Panc1 (cell line): ENCODE measurements around the gene FYN. TPM values are rescaled to one million over a fixed set of nuclear protein-coding genes. Genes with fewer than 3 reads are reported as not detected.

ENCODE experiments used
- ATAC-seq: fragments of 200-7000 bp; cut with Tn5 transposase; 2 replicates; pipeline ENCODE4 v1.9.1; 2020; ENCODE audit warnings: mild to moderate bottlenecking, moderate library complexity
- BruUV-seq: library from RNA; stranded (reverse); fragments of 400-500 nt; replicated peaks from 2 replicates; lab custom pipeline; 2021; lab: Mats Ljungman, UMichigan
- CTCF ChIA-PET: fragments of 300-600 bp; sonication (Branson Sonifier 250); formaldehyde crosslinking; loops from one replicate; lab custom pipeline; 2022; ENCODE audit warnings: antibody characterized with exemption; lab: Charles Lee
- POLR2A ChIA-PET: fragments of 300-600 bp; sonication (Branson Sonifier 250); formaldehyde crosslinking; loops from one replicate; lab custom pipeline; 2022; ENCODE audit warnings: antibody characterized with exemption; lab: Charles Lee
- DNase-seq: peaks from one replicate; pipeline ENCODE4 v3.0.0-alpha.2; 2010; ENCODE audit warnings: low read depth, low spot score
- H3K27ac ChIP-seq: 2 replicates; pipeline ENCODE4 v1.5.1; 2011; ENCODE audit warnings: mild to moderate bottlenecking, low read length, inconsistent platforms
- H3K27me3 ChIP-seq: fragments of 200-500 bp; sonication (Bioruptor generic); 2 replicates; pipeline ENCODE4 v1.6.0; 2014; ENCODE audit warnings: low read length, inconsistent platforms; ENCODE audit not compliant: control insufficient read depth, insufficient read depth
- H3K36me3 ChIP-seq: fragments of 200-500 bp; sonication (Bioruptor generic); 2 replicates; pipeline ENCODE4 v1.5.1; 2014; ENCODE audit warnings: inconsistent platforms, mild to moderate bottlenecking, low read length, moderate library complexity; ENCODE audit not compliant: control insufficient read depth, insufficient read depth
- H3K4me1 ChIP-seq: 2 replicates; pipeline ENCODE4 v1.5.1; 2011; ENCODE audit warnings: inconsistent platforms, mild to moderate bottlenecking, low read length, moderate library complexity; ENCODE audit not compliant: control insufficient read depth, insufficient read depth
- H3K4me3 ChIP-seq, 2 experiments: 2 replicates each; pipeline ENCODE4 v1.5.1; 2011 to 2012; ENCODE audit warnings: low read depth in 2 of 2, low read length in 2 of 2, mild to moderate bottlenecking in 2 of 2, inconsistent platforms in 1 of 2, moderate library complexity in 1 of 2
- H3K9me3 ChIP-seq: fragments of 200-500 bp; sonication (Bioruptor generic); 2 replicates; pipeline ENCODE4 v1.5.1; 2014; ENCODE audit warnings: low read depth, mild to moderate bottlenecking, inconsistent platforms, low read length, moderate library complexity; ENCODE audit not compliant: control insufficient read depth, insufficient read depth
- POLR2AphosphoS5 ChIP-seq: IDR thresholded peaks from 2 replicates; pipeline ENCODE4 v1.6.1; 2012; ENCODE audit warnings: mild to moderate bottlenecking, low read depth, low read length, moderate library complexity
- REST ChIP-seq, 2 experiments: IDR thresholded peaks; 2 replicates each; pipeline ENCODE4 v1.6.1; 2011 to 2012; ENCODE audit warnings: low read depth in 2 of 2, control low read depth in 1 of 2, low read length in 1 of 2, mild to moderate bottlenecking in 1 of 2, moderate library complexity in 1 of 2; ENCODE audit not compliant: insufficient read depth in 1 of 2
- SIN3A ChIP-seq: IDR thresholded peaks from 2 replicates; pipeline ENCODE4 v1.6.1; 2012; ENCODE audit warnings: low read depth, mild to moderate bottlenecking, low read length, moderate library complexity, borderline replicate concordance; ENCODE audit not compliant: insufficient read depth
- TCF7L2 ChIP-seq: IDR thresholded peaks from 2 replicates; pipeline ENCODE4 v1.6.1; 2011; ENCODE audit warnings: mild to moderate bottlenecking, low read depth, low read length, inconsistent platforms
- in situ Hi-C: cut with HindIII; loops from 2 replicates; pipeline ENCODE4 v1.10.0; 2016; ENCODE audit warnings: low sequenced_read_pairs, low pct_unique_long_range_greater_than_20kb
- intact Hi-C: fragments of 100-400 bp; cut with micrococcal nuclease; formaldehyde crosslinking; loops from one replicate; pipeline ENCODE4 v1.10.0; 2022; ENCODE audit not compliant: unreplicated experiment
- total RNA-seq: library from RNA; stranded (reverse); gene quantifications from one replicate; pipeline ENCODE4 v1.2.1, GENCODE V29; 2021; ENCODE audit not compliant: unreplicated experiment
- TF ChIP-seq, protein P1 (sequence below): fragments of 450-650 bp; IDR thresholded peaks from 2 replicates; pipeline ENCODE4 v1.5.1; 2017; ENCODE audit warnings: mild to moderate bottlenecking

The FYN gene
- total RNA-seq, 1 experiment from 2014 or later, result 4.2 TPM

- no peaks in the 10 kb centered on the region for H3K9me3 ChIP-seq
- H3K36me3 ChIP-seq, result no peaks in the 10 kb centered on the region
- ATAC-seq, result no peak
- in situ Hi-C loops (no loop called here), intact Hi-C loops (no loop called here)
- no TSS peak for BruUV-seq
- CTCF ChIA-PET, result no interaction called here
- H3K27ac ChIP-seq, result no peak overlapping the region
- no peak for TF ChIP-seq SIN3A
- TF ChIP-seq TCF7L2, result no peak
- no peak for TF ChIP-seq REST (IDR thresholded peaks at IDR 0.05; ENCODE audit: insufficient read depth in 1 of 2, low read depth in 2 of 2, low read length in 1 of 2)
- TF ChIP-seq, protein P1, sequence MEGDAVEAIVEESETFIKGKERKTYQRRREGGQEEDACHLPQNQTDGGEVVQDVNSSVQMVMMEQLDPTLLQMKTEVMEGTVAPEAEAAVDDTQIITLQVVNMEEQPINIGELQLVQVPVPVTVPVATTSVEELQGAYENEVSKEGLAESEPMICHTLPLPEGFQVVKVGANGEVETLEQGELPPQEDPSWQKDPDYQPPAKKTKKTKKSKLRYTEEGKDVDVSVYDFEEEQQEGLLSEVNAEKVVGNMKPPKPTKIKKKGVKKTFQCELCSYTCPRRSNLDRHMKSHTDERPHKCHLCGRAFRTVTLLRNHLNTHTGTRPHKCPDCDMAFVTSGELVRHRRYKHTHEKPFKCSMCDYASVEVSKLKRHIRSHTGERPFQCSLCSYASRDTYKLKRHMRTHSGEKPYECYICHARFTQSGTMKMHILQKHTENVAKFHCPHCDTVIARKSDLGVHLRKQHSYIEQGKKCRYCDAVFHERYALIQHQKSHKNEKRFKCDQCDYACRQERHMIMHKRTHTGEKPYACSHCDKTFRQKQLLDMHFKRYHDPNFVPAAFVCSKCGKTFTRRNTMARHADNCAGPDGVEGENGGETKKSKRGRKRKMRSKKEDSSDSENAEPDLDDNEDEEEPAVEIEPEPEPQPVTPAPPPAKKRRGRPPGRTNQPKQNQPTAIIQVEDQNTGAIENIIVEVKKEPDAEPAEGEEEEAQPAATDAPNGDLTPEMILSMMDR, result no peak
- TF ChIP-seq POLR2AphosphoS5, result no peak
- no peak for DNase-seq
- no peaks in the 10 kb centered on the region for H3K4me1 ChIP-seq
- no peak overlapping the region for H3K4me3 ChIP-seq
- POLR2A ChIA-PET, result no interaction called here
- H3K27me3 ChIP-seq, result peaks cover 3% of the 10 kb centered on the region; the same call in 1 of the 2 replicates
Observed at GRCh38 chr6:111843347-111844147, 29.7 kb downstream of the FYN start.

DNA sequence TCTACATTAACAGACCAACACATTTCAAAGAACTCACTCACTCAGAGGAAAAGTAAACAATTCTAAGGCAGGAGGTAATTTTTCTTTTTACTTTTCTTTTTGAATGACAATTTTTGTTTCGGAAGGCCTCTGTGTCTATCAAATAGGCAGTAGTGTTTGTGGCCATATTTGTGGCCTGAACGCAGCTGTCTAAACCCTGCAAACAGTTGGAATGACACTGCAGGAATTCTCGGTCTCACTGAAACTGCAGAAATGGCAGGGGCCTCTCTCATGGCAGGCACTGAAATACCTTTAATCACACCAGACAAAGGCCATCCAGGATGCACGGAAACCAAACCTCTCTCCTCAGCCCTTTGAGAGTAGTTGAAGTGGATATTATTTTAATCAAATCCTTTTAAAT, 30.4 kb downstream of the FYN start:
- POLR2A ChIA-PET, result no interaction called here
- no peak for DNase-seq
- H3K4me3 ChIP-seq, result no peak overlapping the region
- in situ Hi-C loops (no loop called here), intact Hi-C loops (no loop called here)
- CTCF ChIA-PET, result no interaction called here
- no TSS peak for BruUV-seq
- no peaks in the 10 kb centered on the region for H3K9me3 ChIP-seq
- H3K36me3 ChIP-seq, result no peaks in the 10 kb centered on the region
- no peak overlapping the region for H3K27ac ChIP-seq
- H3K27me3 ChIP-seq, result peaks cover 3% of the 10 kb centered on the region; the same call in 1 of the 2 replicates
- no peak for TF ChIP-seq REST (IDR thresholded peaks at IDR 0.05; ENCODE audit: insufficient read depth in 1 of 2, low read depth in 2 of 2, low read length in 1 of 2)
- no peak for TF ChIP-seq SIN3A
- no peak for TF ChIP-seq TCF7L2
- no peak for TF ChIP-seq POLR2AphosphoS5
- TF ChIP-seq, protein P1, result no peak
- H3K4me1 ChIP-seq, result no peaks in the 10 kb centered on the region
- ATAC-seq, result no peak
